SU-DHL-6 (cell line): Measurements from ENCODE around the gene ZFR2.

ENCODE experiments used
- H2AFZ ChIP-seq: fragments of 200-600 bp; sonication (generic); 2 replicates; pipeline ENCODE4 v1.6.1; 2014; ENCODE audit warnings: low read depth, mild to moderate bottlenecking, moderate library complexity, mixed read lengths, antibody characterized with exemption, low read length; ENCODE audit not compliant: severe bottlenecking
- H3F3A ChIP-seq: fragments of 200-600 bp; shearing (Covaris generic); 2 replicates; pipeline ENCODE4 v1.6.0; 2016; ENCODE audit warnings: antibody characterized with exemption, mild to moderate bottlenecking; ENCODE audit not compliant: insufficient read depth
- H3K27ac ChIP-seq: fragments of 200-600 bp; sonication (generic); 2 replicates; pipeline ENCODE4 v1.5.1; 2016; ENCODE audit warnings: low read depth, mild to moderate bottlenecking, low read length, moderate library complexity, mixed read lengths
- H3K27me3 ChIP-seq: fragments of 200-600 bp; sonication (generic), shearing (Covaris generic); 2 replicates; pipeline ENCODE4 v1.6.0; 2014; ENCODE audit warnings: mild to moderate bottlenecking, low read length
- H3K36me3 ChIP-seq: fragments of 200-600 bp; sonication (generic); 2 replicates; pipeline ENCODE4 v1.6.1; 2014; ENCODE audit warnings: mild to moderate bottlenecking, low read length, mixed read lengths
- H3K4me2 ChIP-seq: fragments of 300-600, 200-600 bp; shearing (Covaris generic), sonication (generic); 2 replicates; pipeline ENCODE4 v1.6.0; 2014; ENCODE audit warnings: low read length, low read depth, mild to moderate bottlenecking; ENCODE audit not compliant: poor library complexity, severe bottlenecking
- H3K4me3 ChIP-seq: fragments of 200-600 bp; sonication (generic); 2 replicates; pipeline ENCODE4 v1.5.1; 2014; ENCODE audit warnings: antibody characterized with exemption, low read length, mild to moderate bottlenecking, mixed read lengths; ENCODE audit not compliant: insufficient read depth, poor library complexity, severe bottlenecking
- H3K79me2 ChIP-seq: fragments of 200-600 bp; sonication (generic); 2 replicates; pipeline ENCODE4 v1.6.1; 2014; ENCODE audit warnings: mild to moderate bottlenecking, low read length, moderate library complexity; ENCODE audit not compliant: insufficient read depth
- H3K9ac ChIP-seq: fragments of 200-600 bp; sonication (generic); 2 replicates; pipeline ENCODE4 v1.7.0; 2014; ENCODE audit warnings: mild to moderate bottlenecking, low read length
- H3K9me2 ChIP-seq: fragments of 200-600 bp; sonication (generic); replicated peaks from 2 replicates; pipeline ENCODE4 v1.6.1; 2014; ENCODE audit warnings: low read length; ENCODE audit not compliant: insufficient read depth
- H3K9me3 ChIP-seq: fragments of 200-600 bp; sonication (generic); 2 replicates; pipeline ENCODE4 v1.6.1; 2014; ENCODE audit warnings: low read length, mixed read lengths; ENCODE audit not compliant: insufficient read depth
- H4K20me1 ChIP-seq: fragments of 200-600 bp; sonication (generic); 2 replicates; pipeline ENCODE4 v1.6.1; 2014; ENCODE audit warnings: low read depth, mild to moderate bottlenecking, antibody characterized with exemption, low read length, moderate library complexity, mixed read lengths
- CTCF ChIP-seq: fragments of 200-600 bp; sonication (generic); IDR thresholded peaks from one replicate; pipeline ENCODE4 v1.5.1; 2017; ENCODE audit warnings: antibody characterized with exemption, mild to moderate bottlenecking, low read length, moderate library complexity; ENCODE audit not compliant: insufficient read depth, poor library complexity, severe bottlenecking
- EZH2phosphoT487 ChIP-seq: fragments of 200-600 bp; sonication (generic), shearing (Covaris generic); conservative IDR thresholded peaks from 2 replicates; pipeline ENCODE4 v1.6.1; 2018; ENCODE audit warnings: mild to moderate bottlenecking, antibody characterized with exemption, low read length, moderate library complexity, mixed read lengths

The ZFR2 gene

GRCh38 chr19:3873151-3873550 is 4.3 kb upstream of the ZFR2 start:
- H3K27ac ChIP-seq = no peak overlapping the region
- H3K9me3 ChIP-seq = no peaks in the 10 kb centered on the region
- H3K36me3 ChIP-seq = no peaks in the 10 kb centered on the region
- H2AFZ ChIP-seq = no peak overlapping the region
- H3K4me3 ChIP-seq = no peak overlapping the region
- no peak overlapping the region for H3K4me2 ChIP-seq
- H3F3A ChIP-seq = no peaks in the 10 kb centered on the region
- H3K9me2 ChIP-seq = no peaks in the 10 kb centered on the region
- no peaks in the 10 kb centered on the region for H4K20me1 ChIP-seq
- no peaks in the 10 kb centered on the region for H3K27me3 ChIP-seq
- H3K9ac ChIP-seq = no peak overlapping the region
- no peaks in the 10 kb centered on the region for H3K79me2 ChIP-seq
- TF ChIP-seq EZH2phosphoT487 = no peak
- TF ChIP-seq CTCF = no peak

GRCh38 chr19:3867971-3868769 is 668 bp downstream of the ZFR2 start:
- TF ChIP-seq EZH2phosphoT487 (no peak), CTCF (no peak)
- Histone ChIP-seq H2AFZ (no peak overlapping the region), H3K4me2 (no peak overlapping the region), H3K79me2 (no peaks in the 10 kb centered on the region), H4K20me1 (no peaks in the 10 kb centered on the region), H3K9me2 (no peaks in the 10 kb centered on the region), H3K9me3 (no peaks in the 10 kb centered on the region), H3K9ac (no peak overlapping the region), H3K4me3 (no peak overlapping the region), H3K36me3 (no peaks in the 10 kb centered on the region), H3K27ac (no peak overlapping the region), H3F3A (no peaks in the 10 kb centered on the region), H3K27me3 (no peaks in the 10 kb centered on the region)

- TF ChIP-seq EZH2phosphoT487 = no peak
- no peak for TF ChIP-seq CTCF
- no peaks in the 10 kb centered on the region for H3K27me3 ChIP-seq
- no peaks in the 10 kb centered on the region for H4K20me1 ChIP-seq
- H3K4me2 ChIP-seq = no peak overlapping the region
- H3F3A ChIP-seq = no peaks in the 10 kb centered on the region
- H3K4me3 ChIP-seq = no peak overlapping the region
- no peaks in the 10 kb centered on the region for H3K9me2 ChIP-seq
- H3K79me2 ChIP-seq = no peaks in the 10 kb centered on the region
- no peaks in the 10 kb centered on the region for H3K36me3 ChIP-seq
- H2AFZ ChIP-seq = no peak overlapping the region
- H3K9me3 ChIP-seq = no peaks in the 10 kb centered on the region
- H3K9ac ChIP-seq = no peak overlapping the region
- H3K27ac ChIP-seq = no peak overlapping the region
Observed at GRCh38 chr19:3866910-3867638, 1.8 kb downstream of the ZFR2 start.
